K562 (cell line): ENCODE data around the gene FBXW9. TPM values are rescaled to one million over a fixed set of nuclear protein-coding genes. Genes with fewer than 3 reads are reported as not detected.
A peak's percentile ranks its signal among the peaks of the same experiment; 100 is the strongest.

Experiments
- ATAC-seq: fragments of 200-7000 bp; cut with Tn5 transposase; 3 replicates; pipeline ENCODE4 v1.9.1; 2020; ENCODE audit warnings: moderate library complexity
- BruUV-seq: library from RNA; stranded (reverse); fragments of 400-500 nt; replicated peaks from 2 replicates; lab custom pipeline; 2021; lab: Mats Ljungman, UMichigan
- CTCF ChIA-PET: fragments of 300-600 bp; formaldehyde crosslinking; extraction: SDS; loops from one replicate; lab custom pipeline; 2021; ENCODE audit warnings: low intra/inter-chr PET ratio; lab: Yijun Ruan, JAX
- POLR2A ChIA-PET: fragments of 300-600, 350-650 bp; sonication (Branson Sonifier 250); formaldehyde crosslinking; extraction: SDS; loops from one replicate; lab custom pipeline; 2021; ENCODE audit warnings: antibody characterized with exemption, inconsistent platforms; lab: Yijun Ruan, JAX
- DNase-seq, 4 experiments: peaks; one replicate each; pipeline versions ENCODE4 v3.0.0 to v3.0.0-alpha.2; 2011 to 2018; ENCODE audit warnings: low spot score in 3 of 4, mixed read lengths in 3 of 4; ENCODE audit errors: extremely low read depth in 1 of 4
- FAIRE-seq: peaks from 2 replicates; lab custom pipeline; 2011; peaks lifted over from hg19 to GRCh38; lab: Jason Lieb, UNC
- H2AFZ ChIP-seq: 2 replicates; pipeline ENCODE4 v1.6.0; 2011; ENCODE audit warnings: low read depth, low read length, control low read depth, inconsistent platforms
- H3K27ac ChIP-seq: fragments of 200-600 bp; 3 replicates; pipeline ENCODE4 v1.8.0; 2011; ENCODE audit warnings: low read depth, mild to moderate bottlenecking, control low read depth, inconsistent platforms, low read length, moderate library complexity, mixed read lengths; ENCODE audit errors: extremely low read depth
- H3K27me3 ChIP-seq, 2 experiments: fragments of 300-600 bp in 1 of 2; 2 replicates in 1 of 2; 3 replicates in 1 of 2; pipeline versions ENCODE4 v1.6.0 to v1.8.0; 2011; ENCODE audit warnings: inconsistent platforms in 2 of 2, low read length in 2 of 2, mild to moderate bottlenecking in 1 of 2, mixed read lengths in 1 of 2, moderate library complexity in 1 of 2; ENCODE audit not compliant: control insufficient read depth in 2 of 2, insufficient read depth in 2 of 2
- H3K36me3 ChIP-seq: fragments of 300-600 bp; 3 replicates; pipeline ENCODE4 v1.8.0; 2011; ENCODE audit warnings: mild to moderate bottlenecking, low read length, inconsistent platforms; ENCODE audit not compliant: control insufficient read depth, insufficient read depth
- H3K4me1 ChIP-seq, 2 experiments: fragments of 200-600 bp in 1 of 2; replicated peaks in 1 of 2; 2 replicates in 1 of 2; 3 replicates in 1 of 2; pipeline versions ENCODE4 v1.5.1 to v1.8.0; 2011; ENCODE audit warnings: inconsistent platforms in 2 of 2, low read length in 2 of 2, mild to moderate bottlenecking in 1 of 2, mixed read lengths in 1 of 2, moderate library complexity in 1 of 2; ENCODE audit not compliant: control insufficient read depth in 2 of 2, insufficient read depth in 2 of 2
- H3K4me2 ChIP-seq: 2 replicates; pipeline ENCODE4 v1.6.1; 2011; ENCODE audit warnings: low read length, control low read depth, inconsistent platforms, mixed read lengths; ENCODE audit not compliant: insufficient read depth
- H3K4me3 ChIP-seq: fragments of 200-600 bp; sonication (generic), shearing (Covaris generic); 2 replicates; pipeline ENCODE4 v1.5.1; 2016; ENCODE audit warnings: control low read depth, inconsistent platforms
- H3K79me2 ChIP-seq: fragments of 200-600 bp; 3 replicates; pipeline ENCODE4 v1.8.0; 2011; ENCODE audit warnings: low read length, inconsistent platforms; ENCODE audit not compliant: control insufficient read depth, insufficient read depth
- H3K9ac ChIP-seq, 2 experiments: 2 replicates each; pipeline versions ENCODE4 v1.6.0 to v1.6.1; 2011; ENCODE audit warnings: low read depth in 2 of 2, low read length in 2 of 2, control low read depth in 1 of 2, inconsistent platforms in 1 of 2, mild to moderate bottlenecking in 1 of 2, mixed read lengths in 1 of 2; ENCODE audit not compliant: insufficient read depth in 1 of 2
- H3K9me1 ChIP-seq: one replicate; pipeline ENCODE4 v1.6.0; 2011; ENCODE audit warnings: inconsistent platforms, mild to moderate bottlenecking, low read length, moderate library complexity; ENCODE audit not compliant: control insufficient read depth, insufficient read depth
- H3K9me3 ChIP-seq: replicated peaks from 2 replicates; pipeline ENCODE4 v1.5.1; 2011; ENCODE audit warnings: low read depth, low read length, inconsistent platforms; ENCODE audit not compliant: control insufficient read depth, insufficient read depth
- H4K20me1 ChIP-seq: replicated peaks from 2 replicates; pipeline ENCODE4 v1.6.1; 2011; ENCODE audit warnings: low read length, inconsistent platforms, mixed read lengths; ENCODE audit not compliant: control insufficient read depth, insufficient read depth
- ILF3 ChIP-seq: fragments of 450-650 bp; IDR thresholded peaks from 2 replicates; pipeline ENCODE4 v1.6.1; 2018; ENCODE audit warnings: antibody characterized with exemption, mild to moderate bottlenecking, moderate library complexity, borderline replicate concordance
- POLR2A ChIP-seq: fragments of 450-650 bp; conservative IDR thresholded peaks from 2 replicates; pipeline ENCODE4 v1.6.1; 2016
- POLR2G ChIP-seq: fragments of 200-400 bp; formaldehyde crosslinking; IDR thresholded peaks from 2 replicates; pipeline ENCODE4 v1.6.1; 2017; ENCODE audit warnings: low read depth, mild to moderate bottlenecking, antibody characterized with exemption, low read length, moderate library complexity
- RBFOX2 ChIP-seq: fragments of 200-400 bp; formaldehyde crosslinking; IDR thresholded peaks from 2 replicates; pipeline ENCODE4 v1.6.1; 2017; ENCODE audit warnings: low read depth, mild to moderate bottlenecking, low read length, moderate library complexity
- WGBS: fragments of 100-300 bp; shearing (Covaris generic); methylation state at CpG from one replicate; pipeline ENCODE4 v1.1.6; 2016; ENCODE audit warnings: low coverage, mixed read lengths; ENCODE audit not compliant: insufficient coverage; ENCODE audit errors: missing lambda C conversion rate; 5-methylcytosine and 5-hydroxymethylcytosine counted together
- in situ Hi-C: fragments of 300-500 bp; cut with MboI; formaldehyde crosslinking; loops from 4 replicates; pipeline ENCODE4 v1.15.0; 2018; ENCODE audit warnings: inconsistent platforms, mixed read lengths
- intact Hi-C: fragments of 100-400 bp; cut with micrococcal nuclease; formaldehyde crosslinking; loops from 2 replicates; pipeline ENCODE4 v1.14.2; 2022
- polyA plus RNA-seq, 8 experiments: library from polyadenylated mRNA; depleted of rRNA in 4 of 8; stranded (reverse) in 5 of 8; unstranded in 3 of 8; fragments of >200 nt; fragmentation: Nextera tagmentation in 2 of 8; fragmentation: Illumina TruSeq in 1 of 8; extraction: Ambion mirVana in 2 of 8; extraction: Trizol in 1 of 8; gene quantifications; 2 replicates each; pipeline versions ENCODE4 v1.2.1 to v1.2.3, GENCODE V29; 2011 to 2014; ENCODE audit warnings: inconsistent platforms in 1 of 8, missing spikeins in 1 of 8
- total RNA-seq, 7 experiments: library from RNA; depleted of rRNA in 6 of 7; stranded (reverse); fragments of >200 nt in 6 of 7; fragmentation: Illumina TruSeq in 2 of 7; extraction: Trizol in 2 of 7; gene quantifications; 2 replicates each; pipeline versions ENCODE4 v1.2.1 to v1.2.3, GENCODE V29; 2011 to 2021; ENCODE audit warnings: low replicate concordance in 1 of 7

The FBXW9 gene
- total and polyA plus RNA-seq, 9 of the 15 experiments (the other 6 are each of a cell fraction or from before 2014, with no cell fraction given), result 0.23 to 21.7 (median 6.2) TPM

DNA sequence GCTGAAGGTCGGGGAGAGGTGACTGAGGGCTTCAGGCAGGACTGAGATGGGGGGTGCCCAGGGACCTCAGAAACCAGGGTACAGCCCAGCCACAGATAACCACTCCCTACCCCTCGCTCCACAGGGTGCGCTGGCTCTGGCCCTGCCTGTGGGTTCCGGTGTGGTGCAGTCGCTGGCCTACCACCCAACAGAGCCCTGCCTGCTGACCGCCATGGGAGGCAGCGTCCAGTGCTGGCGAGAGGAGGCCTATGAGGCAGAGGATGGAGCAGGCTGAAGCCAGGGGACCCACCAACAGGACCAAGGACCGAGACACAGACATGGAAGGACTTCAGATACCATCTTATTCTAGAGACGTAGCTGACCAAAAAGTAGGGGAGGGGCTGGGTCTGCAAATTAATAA lies 21.0 kb downstream of the FBXW9 start:
- WGBS, result 91% methylated on average over 10 of the region's 10 CpGs
- TF ChIP-seq ILF3 (no peak), RBFOX2 (peak; percentile 63), POLR2G (peak; percentile 70), POLR2A (0 out of 2 replicates have a peak, but pooled peaks have one; percentile 33)
- TF ChIP-seq, all 486 proteins: peak for 3
- Histone ChIP-seq H3K4me3 (no peak overlapping the region), H3K9ac (peak overlapping the region in 1 of 2 experiments; percentile 58; a peak in 1 of 4 replicates), H3K27me3 (no peaks in the 10 kb centered on the region), H3K27ac (no peak overlapping the region), H3K79me2 (peaks cover 15% of the 10 kb centered on the region), H3K4me2 (no peak overlapping the region), H3K4me1 (peaks cover 4 to 27% of the 10 kb centered on the region in 2 experiments; a peak in 4 of 5 replicates), H2AFZ (no peak overlapping the region), H4K20me1 (no peaks in the 10 kb centered on the region; the same call in none of the 2 replicates), H3K9me3 (no peaks in the 10 kb centered on the region), H3K36me3 (peaks cover 81% of the 10 kb centered on the region), H3K9me1 (no peaks in the 10 kb centered on the region)
- ChIA-PET POLR2A (interaction anchor here (0.7 to 1.0 kb wide), 2 partner anchors 9 to 36 kb away, joined by 3 read pairs; partner anchors contain the start of genes MAN2B1 and WDR83), CTCF (no interaction called here)
- ATAC-seq (no peak), DNase-seq (no peak), FAIRE-seq (no peak)
- intact Hi-C loops, result no loop called here
- in situ Hi-C loops, result loop anchor here (10.0 kb wide), 1 partner anchor 471 kb away; no protein-coding TSS in a partner anchor
- BruUV-seq, result no TSS peak

GRCh38 chr19:12672744-12673143 lies 23.7 kb downstream of the FBXW9 start:
- DNase-seq, result no peak
- intact Hi-C loops, result loop anchor here (1.0 to 2.0 kb wide), 3 partner anchors 32 to 150 kb away; no protein-coding TSS in a partner anchor
- H2AFZ ChIP-seq, result no peak overlapping the region
- H3K4me3 ChIP-seq, result no peak overlapping the region
- peak overlapping the region in 1 of 2 experiments; percentile 28; a peak in 2 of 4 replicates for H3K9ac ChIP-seq
- WGBS, result 91% methylated on average over 5 of the region's 10 CpGs
- ChIA-PET CTCF (interaction anchor here (0.6 to 2.0 kb wide), 2 partner anchors 109 to 151 kb away, joined by 3 to 7 read pairs; no protein-coding TSS in a partner anchor), POLR2A (interaction anchor here (0.6 to 4.7 kb wide), 5 partner anchors 7 to 582 kb away, joined by 3 to 39 read pairs (median 4); partner anchors contain the start of gene DHPS)
- no peak overlapping the region for H3K4me2 ChIP-seq
- H3K36me3 ChIP-seq, result peaks cover 63% of the 10 kb centered on the region
- FAIRE-seq, result no peak
- H3K79me2 ChIP-seq, result peaks cover 28% of the 10 kb centered on the region
- in situ Hi-C loops, result loop anchor here (5.0 to 10.0 kb wide), 2 partner anchors 110 to 468 kb away; no protein-coding TSS in a partner anchor
- peaks cover 15 to 49% of the 10 kb centered on the region in 2 experiments; a peak in 4 of 5 replicates for H3K4me1 ChIP-seq
- BruUV-seq, result no TSS peak
- ATAC-seq, result no peak
- H3K9me1 ChIP-seq, result no peaks in the 10 kb centered on the region
- H3K27me3 ChIP-seq, result no peaks in the 10 kb centered on the region
- no peak overlapping the region for H3K27ac ChIP-seq
- H3K9me3 ChIP-seq, result no peaks in the 10 kb centered on the region
- H4K20me1 ChIP-seq, result peaks cover 5% of the 10 kb centered on the region
- TF ChIP-seq POLR2G (peak; percentile 44; the same call in 1 of the 2 replicates), RBFOX2 (peak; percentile 58; the same call in 1 of the 2 replicates), POLR2A (no peak)
